ENCODE results near the gene ZBTB39.
"Not testable (repeated sequence)": the region's sequence is repeated elsewhere in the genome, so short reads cannot be mapped to it uniquely, and the experiment has no call there.

ZBTB39 gene

GRCh38 chr12:56999456-56999855 lies 6.9 kb downstream of the ZBTB39 start:
- DNase-seq = no peak

DNA sequence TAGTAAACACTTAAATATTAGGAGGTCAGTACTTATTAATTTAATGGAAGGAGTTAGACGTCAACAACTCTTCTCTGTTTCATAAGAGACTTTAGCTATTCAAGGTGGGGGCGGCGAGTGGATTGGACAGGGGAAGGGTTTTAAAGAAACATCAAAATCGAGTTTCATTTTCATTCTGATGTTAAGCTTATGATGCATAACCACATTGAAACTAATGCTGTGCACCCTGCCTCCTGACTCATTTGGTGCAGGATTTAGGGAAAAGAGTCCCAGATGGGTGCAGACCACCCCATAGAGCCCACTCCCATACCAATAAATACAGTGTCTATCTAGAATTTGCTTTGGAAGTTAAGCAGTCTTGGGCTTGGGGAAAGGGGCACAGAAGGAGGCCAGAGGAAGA lies 7.4 kb downstream of the ZBTB39 start:
- no peak for DNase-seq

- no peak for DNase-seq
Observed at GRCh38 chr12:56998316-56998715, 8.0 kb downstream of the ZBTB39 start.

DNA sequence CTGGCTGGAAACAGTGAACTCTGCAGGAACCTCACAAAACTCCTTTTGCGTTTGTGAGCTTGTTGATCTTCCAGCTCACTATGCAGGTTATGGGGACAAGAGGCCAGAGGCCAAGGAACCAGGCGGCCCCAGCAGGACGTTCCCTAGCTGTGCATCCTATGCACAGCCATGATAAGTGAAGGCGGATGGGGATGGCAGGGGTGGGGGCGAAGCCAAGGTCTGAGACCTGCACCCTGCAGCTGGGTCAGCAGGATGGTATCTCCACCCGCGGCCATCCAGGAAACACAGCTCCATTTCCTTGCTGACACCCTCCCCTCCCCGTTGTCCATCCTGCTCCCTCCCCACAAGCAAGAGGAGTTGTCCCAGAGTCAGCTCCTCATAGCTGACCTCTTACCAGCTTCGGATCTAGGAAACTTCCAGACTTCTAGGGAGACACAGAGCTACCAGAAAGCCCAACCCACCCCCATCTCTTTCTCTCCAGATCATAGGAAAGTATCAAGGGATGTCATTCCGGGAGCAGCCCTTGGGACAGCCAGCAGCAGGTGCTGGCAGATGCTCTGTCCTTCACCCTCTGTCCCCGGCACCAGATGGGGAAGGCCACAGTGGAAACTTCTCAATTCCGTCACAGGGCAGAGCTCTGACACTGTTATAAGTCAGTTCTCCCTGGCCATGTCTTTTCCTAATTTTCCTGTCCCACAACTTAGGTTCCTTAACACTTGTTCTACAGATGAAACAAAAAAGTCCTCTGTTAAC lies 9.4 kb downstream of the ZBTB39 start:
- DNase-seq = no peak

DNA sequence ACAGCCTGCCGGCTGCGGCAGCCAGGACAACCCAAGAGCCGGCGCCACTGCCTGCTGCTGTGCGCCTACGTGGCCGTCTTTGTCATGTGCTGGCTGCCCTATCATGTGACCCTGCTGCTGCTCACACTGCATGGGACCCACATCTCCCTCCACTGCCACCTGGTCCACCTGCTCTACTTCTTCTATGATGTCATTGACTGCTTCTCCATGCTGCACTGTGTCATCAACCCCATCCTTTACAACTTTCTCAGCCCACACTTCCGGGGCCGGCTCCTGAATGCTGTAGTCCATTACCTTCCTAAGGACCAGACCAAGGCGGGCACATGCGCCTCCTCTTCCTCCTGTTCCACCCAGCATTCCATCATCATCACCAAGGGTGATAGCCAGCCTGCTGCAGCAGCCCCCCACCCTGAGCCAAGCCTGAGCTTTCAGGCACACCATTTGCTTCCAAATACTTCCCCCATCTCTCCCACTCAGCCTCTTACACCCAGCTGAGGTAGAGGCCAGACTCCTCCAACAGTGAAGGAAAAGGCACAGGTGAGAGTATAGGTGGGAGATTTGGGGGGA lies 10.3 kb downstream of the ZBTB39 start:
- DNase-seq = no peak

GRCh38 chr12:56995201-56995929 lies 11.0 kb downstream of the ZBTB39 start:
- DNase-seq = no peak

DNA sequence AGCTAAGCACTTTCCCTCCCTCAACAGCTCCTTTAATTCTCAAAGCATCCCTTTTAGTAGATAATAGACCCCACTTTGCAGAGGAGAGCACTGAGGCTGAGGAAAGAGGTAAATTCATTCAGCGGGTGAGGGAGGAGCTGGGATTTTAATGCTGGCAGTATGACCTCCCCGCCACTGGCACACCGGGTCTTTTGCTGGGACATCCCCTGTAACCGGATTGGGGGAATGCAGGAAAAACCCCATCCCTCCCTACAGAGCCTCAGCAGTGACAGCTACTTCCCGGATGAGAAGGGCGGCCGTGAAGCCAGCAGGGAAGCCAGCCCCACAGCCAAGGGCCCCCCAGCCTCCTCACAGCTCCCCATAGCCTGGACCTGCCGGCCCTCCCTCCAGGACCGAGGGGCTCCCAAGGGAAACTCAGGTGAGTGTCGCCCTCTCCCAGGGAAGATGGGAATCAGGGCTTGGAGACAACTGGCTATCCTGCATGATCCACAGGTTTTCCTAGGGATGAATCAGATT lies 12.1 kb downstream of the ZBTB39 start:
- no peak for DNase-seq

DNA sequence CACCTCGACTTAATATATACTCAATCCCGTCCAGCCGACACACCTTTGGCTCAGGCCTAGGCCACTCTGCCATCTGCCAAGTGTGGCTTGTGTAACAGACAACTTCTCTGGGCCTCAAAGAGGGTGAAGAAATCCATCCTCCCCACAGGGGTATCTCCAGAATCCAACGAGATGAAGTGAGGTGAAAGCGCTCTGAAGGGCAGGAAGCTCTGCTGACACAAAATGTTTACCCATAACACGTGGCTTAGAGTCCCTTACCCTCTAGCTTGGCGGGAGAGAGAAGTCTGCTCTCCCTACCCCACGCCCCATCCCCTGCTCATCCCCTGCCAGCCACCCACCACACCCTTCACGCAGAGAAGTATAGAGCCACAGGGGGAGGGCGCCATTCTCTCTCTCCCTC lies 13.0 kb downstream of the ZBTB39 start:
- DNase-seq = no peak

- DNase-seq = no peak
Observed at GRCh38 chr12:56991319-56992246, 14.8 kb downstream of the ZBTB39 start.

- DNase-seq = no peak
Observed at GRCh38 chr12:56990648-56991318, 15.6 kb downstream of the ZBTB39 start.

DNA sequence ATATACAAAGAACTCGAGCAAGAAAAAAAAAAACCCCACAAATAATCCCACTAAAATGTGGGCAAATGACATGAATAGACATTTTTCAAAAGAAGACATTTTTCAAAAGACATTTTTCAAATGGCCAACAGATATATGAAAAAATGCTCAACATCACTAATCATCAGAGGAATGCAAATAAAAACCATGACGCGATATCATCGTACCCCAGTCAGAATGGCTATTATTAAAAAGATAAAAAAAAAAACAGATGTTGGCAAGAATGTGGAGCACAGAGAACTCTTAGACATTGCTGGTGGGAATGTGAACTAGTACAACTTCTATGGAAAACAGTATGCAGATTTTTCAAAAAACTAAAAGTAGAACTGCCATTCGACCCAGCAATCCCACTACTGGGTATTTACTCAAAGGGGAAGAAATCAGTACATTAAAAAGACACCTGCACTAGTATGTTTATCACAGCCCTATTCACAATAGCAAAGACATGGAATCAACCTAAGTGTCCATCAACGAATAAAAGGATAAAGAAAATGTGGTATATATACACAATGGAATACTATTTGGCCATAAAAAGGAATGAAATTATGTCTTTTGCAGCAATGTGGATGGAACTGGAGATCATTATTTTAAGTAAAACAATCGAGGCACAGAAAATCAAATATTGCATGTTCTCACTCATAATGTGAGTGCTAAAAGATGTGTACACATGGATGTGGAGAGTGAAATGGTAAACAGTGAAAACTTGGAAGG lies 16.3 kb downstream of the ZBTB39 start:
- no peak for DNase-seq

DNA sequence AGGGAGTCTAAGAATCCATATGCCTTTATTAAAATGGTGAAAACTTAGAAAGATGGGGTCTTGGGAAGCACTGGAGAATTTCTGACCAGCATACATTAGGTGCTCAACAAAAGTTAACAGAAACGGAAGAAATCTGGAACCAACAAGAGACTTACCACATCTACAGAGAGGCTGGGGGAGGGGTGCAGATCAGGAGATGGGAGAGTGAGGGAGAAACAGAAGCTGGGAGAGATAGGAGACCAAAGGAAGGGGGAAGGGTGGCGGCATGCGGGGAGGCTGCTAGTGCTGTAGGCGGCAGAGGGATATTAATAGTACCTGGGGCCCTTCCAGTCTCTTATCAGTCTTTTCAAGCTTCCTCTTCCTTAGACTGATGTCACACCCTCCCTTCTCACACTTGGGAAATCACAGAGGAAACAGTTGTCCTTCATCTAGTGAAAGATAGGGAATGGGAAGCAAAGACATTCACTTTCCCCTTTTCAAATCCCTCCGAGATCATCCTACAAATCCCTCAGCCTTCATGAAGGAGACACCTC lies 18.1 kb downstream of the ZBTB39 start:
- DNase-seq = no peak

- DNase-seq = peak; percentile 69
Observed at GRCh38 chr12:56987551-56988053, 18.7 kb downstream of the ZBTB39 start.

DNA sequence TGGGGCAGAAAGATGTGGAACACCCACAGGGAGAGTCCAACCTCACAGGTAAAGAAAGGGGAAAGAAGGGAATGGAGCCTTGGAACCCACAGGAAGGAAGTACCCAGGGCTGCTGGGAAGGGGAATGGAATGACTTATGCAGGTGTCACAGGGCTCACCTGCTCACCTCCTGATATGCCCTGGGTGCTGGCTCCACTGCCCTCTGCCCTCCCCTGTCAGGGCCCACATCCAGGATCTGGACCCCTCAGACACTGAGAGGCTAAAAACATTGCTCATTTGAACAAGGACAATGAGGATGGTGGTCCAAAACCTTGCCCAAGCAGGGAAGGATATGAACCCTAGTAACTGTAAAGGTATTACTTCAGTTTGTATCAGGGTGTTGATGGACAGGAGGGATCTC lies 19.3 kb downstream of the ZBTB39 start:
- no peak for DNase-seq

DNA sequence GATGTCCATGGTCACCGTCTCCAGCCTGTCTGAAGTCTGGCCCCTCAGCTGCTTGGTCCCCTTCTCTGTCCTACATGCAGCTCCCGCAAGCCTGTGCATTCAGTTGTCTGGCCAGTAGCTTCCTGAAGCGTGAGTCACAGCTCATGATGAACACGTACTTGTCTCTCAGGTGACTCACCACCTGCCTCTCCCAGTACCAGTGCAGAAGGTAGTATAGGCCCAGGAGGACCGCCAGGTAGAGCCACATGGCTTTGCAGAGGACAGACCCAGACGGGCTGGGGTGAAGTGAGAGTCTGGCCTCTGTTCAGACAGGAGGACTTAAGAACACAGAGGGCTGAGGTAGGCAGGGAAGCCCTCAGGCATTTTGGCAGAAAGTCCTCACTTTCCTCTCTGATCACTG lies 20.6 kb downstream of the ZBTB39 start:
- DNase-seq = not testable (repeated sequence)

- no peak for DNase-seq
Observed at GRCh38 chr12:56983386-56983785, 23.0 kb downstream of the ZBTB39 start.

DNA sequence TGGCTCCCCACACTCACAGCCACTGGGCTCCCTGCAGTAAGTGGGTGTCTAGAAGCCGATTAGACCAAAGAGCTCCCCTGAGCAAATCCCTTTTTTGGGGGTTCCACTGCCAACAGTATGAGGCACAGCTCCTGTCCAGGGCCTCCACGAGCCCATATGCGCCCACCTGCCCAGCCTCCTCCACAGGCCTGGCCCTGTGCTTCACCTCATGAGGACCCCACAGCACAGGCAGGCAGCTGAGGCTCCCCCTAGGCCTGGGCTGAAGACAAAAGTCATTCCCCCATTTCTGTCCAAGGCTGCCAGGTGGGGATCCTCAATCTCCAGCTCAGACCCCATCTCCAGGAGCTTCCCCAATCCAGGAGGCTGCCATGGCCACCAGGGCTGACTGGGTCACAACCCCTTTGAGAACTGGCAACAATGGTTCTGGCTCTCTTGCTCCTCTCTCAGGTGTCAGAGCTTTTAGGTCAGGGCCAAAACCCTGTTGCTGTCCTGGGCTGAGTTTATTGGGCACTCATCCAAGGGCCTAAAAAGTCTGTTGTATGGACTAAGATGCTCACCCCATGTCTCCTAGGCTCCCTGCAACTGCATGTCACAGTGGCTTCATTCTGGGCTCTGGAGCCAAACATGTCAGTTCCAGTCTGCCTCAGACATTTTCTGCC lies 23.6 kb downstream of the ZBTB39 start:
- not testable (repeated sequence) for DNase-seq

- DNase-seq = no peak
Observed at GRCh38 chr12:56980941-56981530, 25.3 kb downstream of the ZBTB39 start.

DNA sequence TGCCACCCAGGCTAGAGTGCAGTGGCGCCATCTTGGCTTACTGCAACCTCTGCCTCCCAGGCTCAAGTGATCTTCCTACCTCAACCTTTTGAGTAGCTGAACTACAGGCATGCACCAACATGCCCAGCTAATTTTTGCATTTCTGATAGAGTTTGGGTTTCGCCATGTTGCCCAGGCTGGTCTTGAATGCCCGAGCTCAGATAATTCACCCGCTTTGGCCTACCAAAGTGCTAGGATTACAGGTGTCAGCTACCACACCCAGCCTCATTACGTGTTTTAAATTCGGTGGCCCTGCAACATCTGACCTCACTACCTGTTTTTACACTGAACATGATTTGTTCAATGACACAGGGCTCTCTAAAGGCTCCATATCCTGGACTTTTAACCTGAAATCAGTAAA lies 26.1 kb downstream of the ZBTB39 start:
- DNase-seq = no peak

- no peak for DNase-seq
Observed at GRCh38 chr12:56979628-56980027, 26.7 kb downstream of the ZBTB39 start.
